Spleen (tissue), 11 donors: ENCODE results near the gene UQCR11. TPM values are rescaled to one million over a fixed set of nuclear protein-coding genes. Genes with fewer than 3 reads are reported as not detected.

ENCODE experiments used
- DNase-seq: peaks from one replicate; pipeline ENCODE4 v3.0.0-alpha.2; 2020
- H3K27ac ChIP-seq, 8 donors: fragments of 200-600 bp; sonication (generic) in 7 of 8; 1 replicate in 4 of 8; 2 replicates in 4 of 8; pipeline versions ENCODE4 v1.5.0 to v1.8.0; 2016 to 2021; ENCODE audit warnings: inconsistent platforms in 4 of 8, mild to moderate bottlenecking in 4 of 8, moderate library complexity in 1 of 8
- H3K27me3 ChIP-seq, 7 donors: fragments of 200-600 bp; sonication (generic) in 6 of 7; replicated peaks in 1 of 7; 1 replicate in 4 of 7; 2 replicates in 3 of 7; pipeline versions ENCODE4 v1.5.0 to v1.8.0; 2016 to 2021; ENCODE audit warnings: inconsistent platforms in 3 of 7, mild to moderate bottlenecking in 1 of 7
- H3K36me3 ChIP-seq, 6 donors: fragments of 200-600 bp; sonication (generic) in 5 of 6; 1 replicate in 4 of 6; 2 replicates in 2 of 6; pipeline versions ENCODE4 v1.5.0 to v1.8.0; 2016 to 2021; ENCODE audit warnings: inconsistent platforms in 2 of 6
- H3K4me1 ChIP-seq, 6 donors: fragments of 200-600 bp; sonication (generic) in 5 of 6; 1 replicate in 3 of 6; 2 replicates in 3 of 6; pipeline versions ENCODE4 v1.5.0 to v1.8.0; 2016 to 2021; ENCODE audit warnings: inconsistent platforms in 3 of 6
- H3K4me3 ChIP-seq, 8 donors: fragments of 200-600 bp; sonication (generic) in 7 of 8; 1 replicate in 4 of 8; 2 replicates in 4 of 8; pipeline versions ENCODE4 v1.5.0 to v1.8.0; 2016 to 2021; ENCODE audit warnings: inconsistent platforms in 4 of 8, mild to moderate bottlenecking in 4 of 8, moderate library complexity in 2 of 8
- H3K9me3 ChIP-seq, 8 donors: fragments of 200-600 bp; sonication (generic) in 7 of 8; 1 replicate in 4 of 8; 2 replicates in 4 of 8; pipeline versions ENCODE4 v1.5.0 to v1.8.0; 2016 to 2021; ENCODE audit warnings: inconsistent platforms in 4 of 8
- CTCF ChIP-seq, 11 experiments: fragments of 200-600 bp in 7 of 11; fragments of 450-650 bp in 4 of 11; sonication (generic) in 4 of 11; IDR thresholded peaks in 8 of 11; conservative IDR thresholded peaks in 3 of 11; 1 replicate in 7 of 11; 2 replicates in 4 of 11; pipeline versions ENCODE4 v1.4.0 to v1.8.0; 2016 to 2021; ENCODE audit warnings: antibody characterized with exemption in 11 of 11, inconsistent platforms in 4 of 11, mild to moderate bottlenecking in 1 of 11
- POLR2A ChIP-seq, 3 donors: fragments of 450-650 bp; IDR thresholded peaks; one replicate each; pipeline ENCODE4 v1.5.1; 2017; ENCODE audit warnings: antibody characterized with exemption in 3 of 3, mild to moderate bottlenecking in 1 of 3
- POLR2AphosphoS5 ChIP-seq, 3 donors: sonication (generic); formaldehyde crosslinking; IDR thresholded peaks; one replicate each; pipeline ENCODE4 v1.5.1; 2017; ENCODE audit warnings: antibody characterized with exemption in 3 of 3
- WGBS, 5 donors: extraction: QIAGEN DNeasy Blood & Tissue Kit in 3 of 5; methylation state at CpG; one replicate each; pipeline versions ENCODE4 v1.1.5 to v1.1.7; 2013 to 2018; 5-methylcytosine and 5-hydroxymethylcytosine counted together
- intact Hi-C: fragments of 100-400 bp; cut with DNase I; formaldehyde crosslinking; loops from one replicate; pipeline ENCODE4 v1.15.0; 2023; ENCODE audit warnings: low total_unique reads
- polyA plus RNA-seq, 3 donors: library from polyadenylated mRNA; stranded (reverse); fragments of 200-250 nt; gene quantifications; one replicate each; pipeline ENCODE4 v1.2.1, GENCODE V29; 2013
- total RNA-seq, 7 donors: library from RNA; depleted of rRNA in 3 of 7; stranded (reverse); fragments of >200 nt in 3 of 7; fragmentation: NEBNext Ultra II Directional in 4 of 7; extraction: Animal tissue kit (Norgen Biotek cat#: 25700) in 4 of 7; gene quantifications; one replicate each; pipeline versions ENCODE4 v1.1.0 to v1.2.1, GENCODE V29; 2016 to 2021
- donor health status: healthy with polysubstance abuse.
- donor health status: DM: no; HTN: no; CAD: no; lungs with moderate emphysema.
- donor health status: DM: no; HTN: no; CAD: no.
- donor health status: Bipolar disorder and iron deficiency.
- donor health status: healthy.
- donor health status: DM: no; HTN: no; CAD: no.
- donor health status: DM: yes; HTN: yes; CAD: no.

Gene UQCR11
- total and polyA plus RNA-seq, 10 donors: 40.9 to 165 (median 137) TPM

GRCh38 chr19:1621574-1621973 is 16.3 kb upstream of the UQCR11 start:
- no peak for DNase-seq
- WGBS, 5 donors: 88 to 97% (median 94%) methylated on average over 11 to 23 of the region's 23 CpGs
- Histone ChIP-seq H3K4me1 (peaks cover 0 to 44% (median 21%) of the 10 kb centered on the region in 6 donors), H3K36me3 (peaks cover 0 to 100% (median 66%) of the 10 kb centered on the region in 6 donors), H3K27ac (no peak overlapping the region), H3K4me3 (no peak overlapping the region), H3K9me3 (no peaks in the 10 kb centered on the region), H3K27me3 (no peaks in the 10 kb centered on the region)
- TF ChIP-seq CTCF (IDR thresholded peaks at IDR 0.05 in 8 of 11, conservative IDR thresholded peaks at IDR 0.05 in 3 of 11): no peak
- intact Hi-C loops: loop anchor here (10.0 kb wide), 1 partner anchor 53 kb away; no protein-coding TSS in a partner anchor

GRCh38 chr19:1621021-1621420 is 15.8 kb upstream of the UQCR11 start:
- Histone ChIP-seq H3K9me3 (no peaks in the 10 kb centered on the region), H3K27me3 (no peaks in the 10 kb centered on the region), H3K27ac (peak overlapping the region in 1 of 8 donors; percentile 10), H3K4me3 (no peak overlapping the region), H3K36me3 (peaks cover 0 to 100% (median 64%) of the 10 kb centered on the region in 6 donors), H3K4me1 (peaks cover 0 to 46% (median 21%) of the 10 kb centered on the region in 6 donors)
- no peak for DNase-seq
- intact Hi-C loops: loop anchor here (10.0 kb wide), 1 partner anchor 54 kb away; no protein-coding TSS in a partner anchor
- 79 to 95% (median 87%) methylated on average over 11 to 19 of the region's 19 CpGs for WGBS, 5 donors
- TF ChIP-seq CTCF (IDR thresholded peaks at IDR 0.05 in 8 of 11, conservative IDR thresholded peaks at IDR 0.05 in 3 of 11) (no peak), POLR2AphosphoS5 (IDR thresholded peaks at IDR 0.05) (peak in 1 of 3 donors; percentile 29)

GRCh38 chr19:1620502-1620901 is 15.2 kb upstream of the UQCR11 start:
- no peak for DNase-seq
- peaks cover 0 to 46% (median 21%) of the 10 kb centered on the region in 6 donors for H3K4me1 ChIP-seq
- no peaks in the 10 kb centered on the region for H3K27me3 ChIP-seq
- TF ChIP-seq POLR2AphosphoS5 (IDR thresholded peaks at IDR 0.05) (no peak), CTCF (IDR thresholded peaks at IDR 0.05 in 8 of 11, conservative IDR thresholded peaks at IDR 0.05 in 3 of 11) (no peak), POLR2A (IDR thresholded peaks at IDR 0.05) (no peak)
- 86 to 91% (median 87%) methylated on average over 6 to 11 of the region's 11 CpGs for WGBS, 5 donors
- no peak overlapping the region for H3K4me3 ChIP-seq
- H3K36me3 ChIP-seq: peaks cover 0 to 100% (median 66%) of the 10 kb centered on the region in 6 donors
- intact Hi-C loops: loop anchor here (10.0 kb wide), 1 partner anchor 54 kb away; no protein-coding TSS in a partner anchor
- H3K27ac ChIP-seq: peak overlapping the region in 1 of 8 donors; percentile 10
- H3K9me3 ChIP-seq: no peaks in the 10 kb centered on the region

- H3K9me3 ChIP-seq: no peaks in the 10 kb centered on the region
- 93 to 96% (median 94%) methylated on average over 11 to 18 of the region's 18 CpGs for WGBS, 5 donors
- H3K4me1 ChIP-seq: peaks cover 0 to 39% (median 17%) of the 10 kb centered on the region in 6 donors
- intact Hi-C loops: loop anchor here (10.0 kb wide), 1 partner anchor 55 kb away; no protein-coding TSS in a partner anchor
- no peaks in the 10 kb centered on the region for H3K27me3 ChIP-seq
- H3K4me3 ChIP-seq: no peak overlapping the region
- no peak overlapping the region for H3K27ac ChIP-seq
- peaks cover 0 to 100% (median 68%) of the 10 kb centered on the region in 6 donors for H3K36me3 ChIP-seq
- DNase-seq: no peak
- TF ChIP-seq POLR2A (IDR thresholded peaks at IDR 0.05) (no peak), POLR2AphosphoS5 (IDR thresholded peaks at IDR 0.05) (no peak), CTCF (IDR thresholded peaks at IDR 0.05 in 8 of 11, conservative IDR thresholded peaks at IDR 0.05 in 3 of 11) (no peak)
Measured at GRCh38 chr19:1619703-1620102, 14.4 kb upstream of the UQCR11 start.
